SU-DHL-6 (cell line): ENCODE data around the gene DPP6.

Experiments used
- H2AFZ ChIP-seq: fragments of 200-600 bp; sonication (generic); 2 replicates; pipeline ENCODE4 v1.6.1; 2014; ENCODE audit warnings: low read depth, mild to moderate bottlenecking, moderate library complexity, mixed read lengths, antibody characterized with exemption, low read length; ENCODE audit not compliant: severe bottlenecking
- H3F3A ChIP-seq: fragments of 200-600 bp; shearing (Covaris generic); 2 replicates; pipeline ENCODE4 v1.6.0; 2016; ENCODE audit warnings: antibody characterized with exemption, mild to moderate bottlenecking; ENCODE audit not compliant: insufficient read depth
- H3K27ac ChIP-seq: fragments of 200-600 bp; sonication (generic); 2 replicates; pipeline ENCODE4 v1.5.1; 2016; ENCODE audit warnings: low read depth, mild to moderate bottlenecking, low read length, moderate library complexity, mixed read lengths
- H3K27me3 ChIP-seq: fragments of 200-600 bp; sonication (generic), shearing (Covaris generic); 2 replicates; pipeline ENCODE4 v1.6.0; 2014; ENCODE audit warnings: mild to moderate bottlenecking, low read length
- H3K36me3 ChIP-seq: fragments of 200-600 bp; sonication (generic); 2 replicates; pipeline ENCODE4 v1.6.1; 2014; ENCODE audit warnings: mild to moderate bottlenecking, low read length, mixed read lengths
- H3K4me2 ChIP-seq: fragments of 300-600, 200-600 bp; shearing (Covaris generic), sonication (generic); 2 replicates; pipeline ENCODE4 v1.6.0; 2014; ENCODE audit warnings: low read length, low read depth, mild to moderate bottlenecking; ENCODE audit not compliant: poor library complexity, severe bottlenecking
- H3K4me3 ChIP-seq: fragments of 200-600 bp; sonication (generic); 2 replicates; pipeline ENCODE4 v1.5.1; 2014; ENCODE audit warnings: antibody characterized with exemption, low read length, mild to moderate bottlenecking, mixed read lengths; ENCODE audit not compliant: insufficient read depth, poor library complexity, severe bottlenecking
- H3K79me2 ChIP-seq: fragments of 200-600 bp; sonication (generic); 2 replicates; pipeline ENCODE4 v1.6.1; 2014; ENCODE audit warnings: mild to moderate bottlenecking, low read length, moderate library complexity; ENCODE audit not compliant: insufficient read depth
- H3K9ac ChIP-seq: fragments of 200-600 bp; sonication (generic); 2 replicates; pipeline ENCODE4 v1.7.0; 2014; ENCODE audit warnings: mild to moderate bottlenecking, low read length
- H3K9me2 ChIP-seq: fragments of 200-600 bp; sonication (generic); replicated peaks from 2 replicates; pipeline ENCODE4 v1.6.1; 2014; ENCODE audit warnings: low read length; ENCODE audit not compliant: insufficient read depth
- H3K9me3 ChIP-seq: fragments of 200-600 bp; sonication (generic); 2 replicates; pipeline ENCODE4 v1.6.1; 2014; ENCODE audit warnings: low read length, mixed read lengths; ENCODE audit not compliant: insufficient read depth
- H4K20me1 ChIP-seq: fragments of 200-600 bp; sonication (generic); 2 replicates; pipeline ENCODE4 v1.6.1; 2014; ENCODE audit warnings: low read depth, mild to moderate bottlenecking, antibody characterized with exemption, low read length, moderate library complexity, mixed read lengths
- EZH2phosphoT487 ChIP-seq: fragments of 200-600 bp; sonication (generic), shearing (Covaris generic); conservative IDR thresholded peaks from 2 replicates; pipeline ENCODE4 v1.6.1; 2018; ENCODE audit warnings: mild to moderate bottlenecking, antibody characterized with exemption, low read length, moderate library complexity, mixed read lengths
- TF ChIP-seq, protein P1 (sequence below): fragments of 200-600 bp; sonication (generic); IDR thresholded peaks from one replicate; pipeline ENCODE4 v1.5.1; 2017; ENCODE audit warnings: antibody characterized with exemption, mild to moderate bottlenecking, low read length, moderate library complexity; ENCODE audit not compliant: insufficient read depth, poor library complexity, severe bottlenecking

DPP6 gene

DNA sequence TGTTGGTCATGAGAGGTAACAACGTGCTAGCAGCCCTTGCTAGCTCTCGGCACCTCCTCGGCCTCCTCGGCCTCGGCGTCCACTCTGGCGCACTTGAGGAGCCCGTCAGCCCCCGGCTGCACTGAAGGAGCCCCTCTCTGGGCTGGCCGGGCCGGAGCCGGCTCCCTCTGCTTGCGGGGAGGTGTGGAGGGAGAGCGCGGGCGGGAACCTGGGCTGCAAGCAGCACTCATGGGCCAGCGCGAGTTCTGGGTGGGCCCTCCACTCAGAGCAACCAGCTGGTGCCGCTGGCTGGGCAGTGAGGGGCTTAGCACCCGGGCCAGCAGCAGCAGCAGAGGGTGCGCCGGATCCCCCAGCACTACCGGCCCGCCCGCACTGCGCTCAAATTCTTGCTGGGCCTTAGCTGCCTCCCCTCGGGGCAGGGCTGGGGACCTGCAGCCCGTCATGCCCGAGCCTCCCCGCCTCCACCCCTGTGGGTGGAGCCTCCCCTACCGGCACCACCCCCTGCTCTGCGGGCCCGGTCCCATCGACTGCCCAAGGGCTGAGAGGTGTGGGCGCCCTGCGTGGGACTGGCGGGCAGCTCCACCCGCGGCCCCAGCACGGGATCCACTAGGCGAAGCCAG is 854.6 kb downstream of the DPP6 start:
- Histone ChIP-seq H3K79me2 (no peaks in the 10 kb centered on the region), H3K4me3 (no peak overlapping the region), H3K27ac (no peak overlapping the region), H3K27me3 (no peaks in the 10 kb centered on the region), H3K4me2 (no peak overlapping the region), H3K9ac (no peak overlapping the region), H3K9me3 (no peaks in the 10 kb centered on the region), H3K36me3 (no peaks in the 10 kb centered on the region), H3K9me2 (no peaks in the 10 kb centered on the region), H2AFZ (no peak overlapping the region), H3F3A (no peaks in the 10 kb centered on the region), H4K20me1 (no peaks in the 10 kb centered on the region)
- TF ChIP-seq, protein P1, sequence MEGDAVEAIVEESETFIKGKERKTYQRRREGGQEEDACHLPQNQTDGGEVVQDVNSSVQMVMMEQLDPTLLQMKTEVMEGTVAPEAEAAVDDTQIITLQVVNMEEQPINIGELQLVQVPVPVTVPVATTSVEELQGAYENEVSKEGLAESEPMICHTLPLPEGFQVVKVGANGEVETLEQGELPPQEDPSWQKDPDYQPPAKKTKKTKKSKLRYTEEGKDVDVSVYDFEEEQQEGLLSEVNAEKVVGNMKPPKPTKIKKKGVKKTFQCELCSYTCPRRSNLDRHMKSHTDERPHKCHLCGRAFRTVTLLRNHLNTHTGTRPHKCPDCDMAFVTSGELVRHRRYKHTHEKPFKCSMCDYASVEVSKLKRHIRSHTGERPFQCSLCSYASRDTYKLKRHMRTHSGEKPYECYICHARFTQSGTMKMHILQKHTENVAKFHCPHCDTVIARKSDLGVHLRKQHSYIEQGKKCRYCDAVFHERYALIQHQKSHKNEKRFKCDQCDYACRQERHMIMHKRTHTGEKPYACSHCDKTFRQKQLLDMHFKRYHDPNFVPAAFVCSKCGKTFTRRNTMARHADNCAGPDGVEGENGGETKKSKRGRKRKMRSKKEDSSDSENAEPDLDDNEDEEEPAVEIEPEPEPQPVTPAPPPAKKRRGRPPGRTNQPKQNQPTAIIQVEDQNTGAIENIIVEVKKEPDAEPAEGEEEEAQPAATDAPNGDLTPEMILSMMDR = no peak
- TF ChIP-seq EZH2phosphoT487 = no peak

DNA sequence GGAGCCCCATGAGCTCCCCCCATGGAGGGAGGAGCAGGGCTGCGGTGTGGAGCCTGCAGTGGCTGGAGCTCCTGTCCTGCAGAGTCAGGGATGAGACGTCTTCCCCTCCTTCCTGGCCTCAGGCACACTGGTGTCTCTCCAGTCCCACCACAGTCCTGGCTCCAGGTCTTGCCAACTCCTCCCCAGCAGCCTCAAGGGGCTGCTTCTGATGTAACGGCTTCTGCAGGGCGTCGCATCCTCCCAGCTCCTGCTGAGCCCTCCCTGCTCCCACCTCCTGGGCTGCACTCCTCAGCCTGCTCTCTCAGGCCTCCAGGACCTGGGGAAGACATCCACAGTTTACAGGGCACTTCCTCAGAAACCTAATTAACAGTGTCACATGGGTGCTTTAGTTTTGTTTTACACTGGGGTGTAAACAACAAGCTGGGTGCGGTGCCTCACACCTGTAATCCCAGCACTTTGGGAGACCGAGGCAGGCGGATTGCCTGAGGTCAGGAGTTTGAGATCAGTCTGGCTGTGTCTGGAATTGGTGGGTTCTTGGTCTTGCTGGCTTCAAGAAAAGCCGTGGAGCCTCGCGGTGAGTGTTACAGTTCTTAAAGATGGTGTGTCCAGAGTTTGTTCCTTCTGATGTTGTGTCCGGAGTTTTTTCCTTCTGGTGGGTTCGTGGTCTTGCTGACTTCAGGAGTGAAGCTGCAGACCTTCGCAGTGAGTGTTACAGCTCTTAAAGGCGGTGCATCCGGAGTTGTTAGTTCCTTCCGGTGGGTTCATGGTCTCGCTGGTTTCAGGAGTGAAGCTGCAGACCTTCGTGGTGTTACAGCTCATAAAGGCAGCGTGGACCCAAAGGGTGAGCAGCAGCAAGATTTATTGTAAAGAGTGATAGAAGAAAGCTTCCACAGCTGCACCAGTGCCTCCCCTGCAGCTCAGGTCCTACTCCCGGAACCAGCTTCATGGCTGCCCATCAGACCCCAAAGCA is 855.7 kb downstream of the DPP6 start:
- Histone ChIP-seq H3K27me3 (no peaks in the 10 kb centered on the region), H3K9ac (no peak overlapping the region), H4K20me1 (no peaks in the 10 kb centered on the region), H3K79me2 (no peaks in the 10 kb centered on the region), H3K27ac (no peak overlapping the region), H3K9me3 (no peaks in the 10 kb centered on the region), H2AFZ (no peak overlapping the region), H3K9me2 (no peaks in the 10 kb centered on the region), H3K4me3 (no peak overlapping the region), H3K4me2 (no peak overlapping the region), H3K36me3 (no peaks in the 10 kb centered on the region), H3F3A (no peaks in the 10 kb centered on the region)
- TF ChIP-seq, protein P1 = no peak
- TF ChIP-seq EZH2phosphoT487 = no peak

DNA sequence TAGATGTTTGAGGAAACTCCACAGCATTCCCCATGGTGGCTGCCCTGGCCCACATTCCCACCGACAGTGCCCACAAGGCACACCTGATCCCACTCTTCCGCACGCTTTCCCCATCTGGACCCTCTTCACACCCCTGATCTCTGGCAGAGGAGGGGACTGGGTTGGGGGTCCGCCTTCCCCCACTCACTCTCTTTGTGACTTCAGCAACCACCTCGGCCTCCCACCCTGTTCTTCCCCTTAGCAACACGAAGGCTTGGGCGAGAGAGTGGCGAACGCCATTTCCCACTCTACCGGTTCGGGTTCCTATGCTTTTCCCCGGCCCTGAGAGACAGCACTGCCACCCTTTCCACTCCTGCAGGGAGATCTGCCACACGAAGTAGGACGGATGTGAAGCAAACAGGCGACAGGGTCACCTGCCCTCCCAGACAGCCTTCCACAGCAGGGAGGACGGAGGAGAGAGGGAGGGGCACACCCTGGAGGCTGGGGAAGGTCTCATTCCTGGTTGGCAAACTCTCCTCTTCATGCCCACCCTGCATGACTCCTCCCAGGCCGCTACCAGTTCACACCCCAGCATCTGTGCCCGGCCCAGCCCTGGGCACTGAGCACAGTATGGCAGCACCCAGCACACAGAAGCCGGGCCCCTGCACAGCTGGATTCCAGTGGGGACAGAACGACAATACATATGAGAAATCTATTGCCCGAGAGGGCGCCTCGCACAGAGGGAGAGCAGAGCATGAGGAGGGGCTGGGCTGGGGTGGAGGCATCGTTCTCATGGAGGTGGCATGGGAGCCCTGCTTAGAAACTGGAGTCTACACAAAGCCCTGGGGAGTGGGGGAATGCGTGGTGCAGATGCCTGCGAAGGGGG is 857.3 kb downstream of the DPP6 start:
- H3K27me3 ChIP-seq = no peaks in the 10 kb centered on the region
- H3K4me2 ChIP-seq = no peak overlapping the region
- H3K4me3 ChIP-seq = no peak overlapping the region
- no peak overlapping the region for H3K9ac ChIP-seq
- no peak overlapping the region for H2AFZ ChIP-seq
- H3K9me3 ChIP-seq = no peaks in the 10 kb centered on the region
- no peak overlapping the region for H3K27ac ChIP-seq
- H3F3A ChIP-seq = no peaks in the 10 kb centered on the region
- no peaks in the 10 kb centered on the region for H3K79me2 ChIP-seq
- TF ChIP-seq, protein P1 = no peak
- TF ChIP-seq EZH2phosphoT487 = no peak
- no peaks in the 10 kb centered on the region for H4K20me1 ChIP-seq
- H3K9me2 ChIP-seq = no peaks in the 10 kb centered on the region
- H3K36me3 ChIP-seq = no peaks in the 10 kb centered on the region
